HEK293T (cell line): ENCODE measurements around the gene USHBP1.

Experiments used
- CTCF ChIA-PET: fragments of 350-600 bp; formaldehyde crosslinking; extraction: SDS; loops from one replicate; lab custom pipeline; 2021; ENCODE audit warnings: antibody characterized with exemption, inconsistent platforms; lab: Yijun Ruan, JAX
- POLR2A ChIA-PET: fragments of 350-600 bp; formaldehyde crosslinking; extraction: SDS; loops from one replicate; lab custom pipeline; 2020; ENCODE audit warnings: antibody characterized with exemption, inconsistent platforms; lab: Yijun Ruan, JAX
- DNase-seq: peaks from one replicate; pipeline ENCODE4 v3.0.0; 2012; ENCODE audit warnings: mixed read lengths; ENCODE audit errors: extremely low spot score
- ARNT ChIP-seq: fragments of 450-650 bp; IDR thresholded peaks from 2 replicates; pipeline ENCODE4 v1.6.1; 2017; ENCODE audit warnings: mild to moderate bottlenecking
- BHLHE40 ChIP-seq: fragments of 450-650 bp; IDR thresholded peaks from 2 replicates; pipeline ENCODE4 v1.6.1; 2016; ENCODE audit warnings: mild to moderate bottlenecking, moderate library complexity, borderline replicate concordance
- CTBP1 ChIP-seq: fragments of 450-650 bp; IDR thresholded peaks from 2 replicates; pipeline ENCODE4 v1.6.1; 2016; ENCODE audit warnings: borderline replicate concordance
- ELF4 ChIP-seq: fragments of 450-650 bp; IDR thresholded peaks from 2 replicates; pipeline ENCODE4 v1.6.1; 2017; ENCODE audit warnings: antibody characterized with exemption
- FOXA1 ChIP-seq: fragments of 450-650 bp; IDR thresholded peaks from 2 replicates; pipeline ENCODE4 v1.6.1; 2016; ENCODE audit warnings: mild to moderate bottlenecking
- FOXK2 ChIP-seq: fragments of 450-650 bp; IDR thresholded peaks from 2 replicates; pipeline ENCODE4 v1.6.1; 2016; ENCODE audit warnings: mild to moderate bottlenecking
- FOXM1 ChIP-seq: fragments of 450-650 bp; IDR thresholded peaks from 2 replicates; pipeline ENCODE4 v1.6.1; 2017; ENCODE audit warnings: mild to moderate bottlenecking, borderline replicate concordance
- HDGF ChIP-seq: fragments of 450-650 bp; IDR thresholded peaks from 2 replicates; pipeline ENCODE4 v1.6.1; 2017; ENCODE audit warnings: antibody characterized with exemption, borderline replicate concordance
- L3MBTL2 ChIP-seq: fragments of 450-650 bp; conservative IDR thresholded peaks from 2 replicates; pipeline ENCODE4 v1.6.1; 2016; ENCODE audit warnings: mild to moderate bottlenecking
- LEF1 ChIP-seq: fragments of 450-650 bp; IDR thresholded peaks from 2 replicates; pipeline ENCODE4 v1.6.1; 2017; ENCODE audit warnings: mild to moderate bottlenecking, borderline replicate concordance
- NFRKB ChIP-seq: fragments of 450-650 bp; IDR thresholded peaks from 2 replicates; pipeline ENCODE4 v1.6.1; 2016; ENCODE audit warnings: mild to moderate bottlenecking, moderate library complexity
- SP1 ChIP-seq: fragments of 450-650 bp; IDR thresholded peaks from 2 replicates; pipeline ENCODE4 v1.6.1; 2017
- SUZ12 ChIP-seq: fragments of 450-650 bp; IDR thresholded peaks from 2 replicates; pipeline ENCODE4 v1.6.1; 2016; ENCODE audit warnings: mild to moderate bottlenecking
- TARDBP ChIP-seq: fragments of 450-650 bp; IDR thresholded peaks from 2 replicates; pipeline ENCODE4 v1.6.1; 2016
- ZNF384 ChIP-seq: fragments of 450-650 bp; IDR thresholded peaks from 2 replicates; pipeline ENCODE4 v1.6.1; 2016
- TF ChIP-seq, protein P1 (sequence below): fragments of 450-650 bp; IDR thresholded peaks from 2 replicates; pipeline ENCODE4 v1.6.1; 2016

The USHBP1 gene

DNA sequence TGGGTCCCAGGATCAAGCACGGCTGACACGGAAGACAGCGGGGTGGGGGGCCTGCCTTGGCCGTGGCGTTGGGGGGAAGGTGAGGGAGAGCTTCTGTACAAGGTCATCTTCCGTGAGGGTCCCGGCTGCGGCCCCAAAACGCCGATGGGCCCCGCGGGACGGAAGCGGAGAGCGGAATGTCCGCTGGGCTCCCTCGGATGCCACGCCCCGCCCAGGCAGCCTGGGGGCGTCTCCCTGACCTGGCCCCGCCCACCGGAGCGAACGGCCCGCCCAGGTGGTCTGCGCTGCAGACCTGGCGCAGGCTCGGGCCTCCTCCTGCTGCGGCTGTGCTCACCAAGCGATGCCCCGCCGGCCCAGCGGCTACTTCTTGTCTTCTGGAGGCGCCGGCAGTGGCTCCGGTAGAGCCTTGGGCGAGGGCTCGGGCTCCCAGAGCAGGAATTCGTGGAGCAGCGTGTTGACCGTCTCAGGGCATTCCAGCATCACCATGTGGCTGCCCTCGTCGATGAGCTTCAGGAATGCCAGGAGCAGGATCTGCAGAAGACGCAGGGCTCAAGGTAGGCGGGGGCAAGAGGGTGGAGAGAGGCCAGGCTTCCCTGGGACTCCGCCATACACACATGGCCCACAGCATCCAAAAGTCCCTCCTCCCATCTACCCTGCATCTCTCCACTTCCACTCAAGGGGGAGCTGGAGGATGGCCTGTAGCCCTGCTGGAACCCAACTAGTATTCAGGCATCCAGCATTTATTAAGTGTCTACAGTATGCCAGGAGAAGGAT is 27.9 kb upstream of the USHBP1 start:
- no peak; the same call in 1 of the 2 replicates for TF ChIP-seq ZNF384
- no peak for TF ChIP-seq BHLHE40
- no peak for TF ChIP-seq CTBP1
- no peak for TF ChIP-seq FOXA1
- peak; percentile 82 for TF ChIP-seq L3MBTL2
- no peak for TF ChIP-seq ARNT
- no peak for TF ChIP-seq LEF1
- no peak for TF ChIP-seq FOXK2
- no peak for TF ChIP-seq FOXM1
- no peak for TF ChIP-seq SUZ12
- TF ChIP-seq, protein P1, sequence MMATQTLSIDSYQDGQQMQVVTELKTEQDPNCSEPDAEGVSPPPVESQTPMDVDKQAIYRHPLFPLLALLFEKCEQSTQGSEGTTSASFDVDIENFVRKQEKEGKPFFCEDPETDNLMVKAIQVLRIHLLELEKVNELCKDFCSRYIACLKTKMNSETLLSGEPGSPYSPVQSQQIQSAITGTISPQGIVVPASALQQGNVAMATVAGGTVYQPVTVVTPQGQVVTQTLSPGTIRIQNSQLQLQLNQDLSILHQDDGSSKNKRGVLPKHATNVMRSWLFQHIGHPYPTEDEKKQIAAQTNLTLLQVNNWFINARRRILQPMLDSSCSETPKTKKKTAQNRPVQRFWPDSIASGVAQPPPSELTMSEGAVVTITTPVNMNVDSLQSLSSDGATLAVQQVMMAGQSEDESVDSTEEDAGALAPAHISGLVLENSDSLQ = no peak
- no peak for TF ChIP-seq TARDBP
- TF ChIP-seq ELF4 = peak; percentile 49; the same call in 1 of the 2 replicates
- TF ChIP-seq HDGF = no peak
- TF ChIP-seq SP1 = no peak
- no peak for TF ChIP-seq NFRKB
- ChIA-PET POLR2A (interaction anchor here (0.6 to 2.2 kb wide), 14 partner anchors 11 to 144 kb away, joined by 3 to 14 read pairs (median 4); partner anchors contain the start of genes ABHD8, ANO8, DDA1 and GTPBP3), CTCF (interaction anchor here (0.6 to 1.3 kb wide), 8 partner anchors 11 to 274 kb away, joined by 3 to 11 read pairs (median 6); partner anchors contain the start of gene ABHD8)
- DNase-seq = peak; percentile 94

DNA sequence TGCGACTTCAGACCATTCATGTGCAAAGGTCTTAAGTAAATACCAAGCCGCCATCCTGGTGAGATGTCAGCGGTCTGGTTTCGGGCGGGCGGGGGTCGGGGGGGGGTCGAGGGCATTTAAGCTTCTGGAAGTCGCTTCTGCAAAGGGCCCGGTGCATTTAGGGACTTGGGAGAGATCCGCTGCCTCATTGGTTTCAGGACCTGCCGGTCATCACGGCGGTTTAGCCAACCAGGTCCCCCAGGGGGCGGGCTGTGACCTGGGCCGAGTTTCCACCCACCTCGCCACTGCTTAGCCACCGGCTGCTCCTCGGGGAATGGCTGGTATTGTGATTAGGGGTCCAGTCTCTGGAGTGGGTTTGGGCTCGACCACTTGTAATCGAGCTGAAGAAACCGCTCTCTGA is 24.9 kb upstream of the USHBP1 start:
- DNase-seq = peak; percentile 91
- ChIA-PET POLR2A (interaction anchor here (0.8 to 2.1 kb wide), 5 partner anchors 16 to 74 kb away, joined by 3 to 9 read pairs (median 4); partner anchors contain the start of genes BABAM1, MRPL34 and USE1), CTCF (interaction anchor here (1.8 kb wide), 1 partner anchor 23 kb away, joined by 5 read pairs; the partner anchor contains the start of gene BABAM1)
- TF ChIP-seq, protein P1 = peak; percentile 98
- no peak for TF ChIP-seq BHLHE40

DNA sequence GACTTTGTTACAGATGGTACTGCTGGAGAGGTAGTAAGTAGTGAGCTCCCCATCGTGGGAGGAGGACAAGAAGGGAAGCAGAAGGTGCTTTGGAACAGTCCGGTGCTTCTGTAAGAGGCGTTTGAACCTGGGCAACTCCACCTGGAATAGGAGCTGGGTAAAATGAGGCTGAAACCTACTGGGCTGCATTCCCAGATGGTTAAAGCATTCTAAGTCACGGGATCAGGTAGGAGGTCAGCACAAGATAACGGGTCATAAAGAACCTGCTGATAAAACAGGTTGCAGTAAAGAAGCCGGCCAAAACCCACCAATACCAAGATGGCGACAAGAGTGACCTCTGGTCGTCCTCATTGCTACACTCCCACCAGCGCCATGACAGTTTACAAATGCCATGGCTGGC is 22.2 kb upstream of the USHBP1 start:
- TF ChIP-seq ZNF384 (no peak), SUZ12 (no peak), FOXA1 (no peak), L3MBTL2 (no peak), ELF4 (no peak), LEF1 (no peak), SP1 (no peak), FOXK2 (no peak), NFRKB (no peak), CTBP1 (no peak), HDGF (no peak), BHLHE40 (no peak), FOXM1 (no peak), TARDBP (no peak), ARNT (no peak)
- TF ChIP-seq, protein P1 = no peak
- POLR2A ChIA-PET = interaction anchor here (1.4 kb wide), 1 partner anchor 20 kb away, joined by 3 read pairs; the partner anchor contains the start of gene BABAM1
- no peak for DNase-seq
- CTCF ChIA-PET = no interaction called here

DNA sequence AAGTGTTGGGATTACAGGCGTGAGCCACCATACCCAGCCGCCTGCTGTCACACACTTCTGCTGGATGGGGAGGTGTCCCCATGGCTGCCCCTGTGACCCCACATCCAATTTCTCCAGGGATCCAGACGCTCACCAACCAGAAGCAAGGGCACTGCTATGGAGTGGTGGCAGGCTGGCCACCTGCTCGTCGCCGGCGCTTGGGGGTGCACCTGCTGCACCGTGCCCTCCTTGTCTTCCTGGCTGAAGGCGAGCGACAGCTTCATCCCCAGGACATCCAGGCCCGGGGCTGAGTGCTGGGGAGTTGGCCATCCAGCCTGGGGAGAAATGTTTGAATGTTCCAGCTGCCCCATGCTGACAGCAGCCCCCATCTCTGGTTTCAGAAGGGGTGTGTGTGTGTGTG is 21.7 kb upstream of the USHBP1 start:
- TF ChIP-seq, protein P1 = no peak
- TF ChIP-seq SP1 = no peak
- TF ChIP-seq LEF1 = no peak
- TF ChIP-seq TARDBP = no peak
- no peak for TF ChIP-seq ARNT
- no peak for TF ChIP-seq FOXK2
- TF ChIP-seq L3MBTL2 = no peak
- TF ChIP-seq NFRKB = no peak
- no peak for TF ChIP-seq BHLHE40
- no peak for TF ChIP-seq ELF4
- TF ChIP-seq CTBP1 = no peak
- no peak for DNase-seq
- ChIA-PET POLR2A (interaction anchor here (1.4 kb wide), 1 partner anchor 19 kb away, joined by 3 read pairs; the partner anchor contains the start of gene BABAM1), CTCF (no interaction called here)

DNA sequence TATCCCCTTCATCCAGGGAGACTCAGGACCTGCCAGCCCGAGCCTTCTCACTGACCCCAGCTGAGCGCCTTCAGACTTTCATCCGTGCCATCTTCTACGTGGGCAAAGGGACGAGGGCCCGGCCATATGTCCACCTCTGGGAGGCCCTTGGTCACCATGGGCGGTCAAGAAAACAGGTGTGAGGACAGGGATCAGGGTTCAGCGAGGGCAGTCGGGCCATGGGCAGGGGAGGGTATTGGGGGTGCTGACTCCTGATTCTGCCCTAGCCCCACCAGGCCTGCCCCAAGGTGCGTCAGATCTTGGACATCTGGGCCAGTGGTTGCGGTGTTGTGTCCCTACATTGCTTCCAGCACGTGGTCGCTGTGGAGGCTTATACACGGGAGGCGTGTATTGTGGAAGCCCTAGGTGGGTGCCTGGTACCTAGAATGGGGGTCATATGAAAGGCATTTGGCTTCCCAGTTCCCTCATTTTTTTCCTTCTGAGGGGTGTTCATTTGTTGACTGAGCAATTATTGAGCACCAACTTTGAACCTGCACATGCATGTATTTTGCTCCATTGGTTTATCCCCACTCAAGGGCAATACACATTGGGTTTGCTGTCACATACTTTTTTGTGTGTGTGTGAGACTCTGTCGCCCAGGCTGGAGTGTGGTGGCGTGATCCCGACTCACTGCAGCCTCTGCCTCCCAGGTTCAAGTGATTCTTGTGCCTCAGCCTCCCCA is 21.0 kb upstream of the USHBP1 start:
- POLR2A ChIA-PET = interaction anchor here (1.4 kb wide), 1 partner anchor 19 kb away, joined by 3 read pairs; the partner anchor contains the start of gene BABAM1
- CTCF ChIA-PET = no interaction called here
- TF ChIP-seq L3MBTL2 (no peak), FOXK2 (no peak), SP1 (no peak), ARNT (no peak), TARDBP (no peak), FOXM1 (no peak), HDGF (no peak), ELF4 (no peak), NFRKB (no peak), ZNF384 (no peak), SUZ12 (no peak), LEF1 (no peak), FOXA1 (no peak), BHLHE40 (no peak)
- TF ChIP-seq, protein P1 = no peak
- DNase-seq = no peak
